ENCODE measurements around the gene NEAT1.
"Not testable (repeated sequence)": the region's sequence is repeated elsewhere in the genome, so short reads cannot be mapped to it uniquely, and the experiment has no call there.

The NEAT1 gene

GRCh38 chr11:65404638-65405339 is 17.8 kb upstream of the NEAT1 start:
- Mint-ChIP-seq H3K27ac (peak overlapping the region; percentile 90), H3K4me3 (no peak overlapping the region), H3K27me3 (no peaks in the 10 kb centered on the region), H3K36me3 (ENCODE audit: low read depth) (peaks cover 96% of the 10 kb centered on the region), H3K4me1 (ENCODE audit: low read depth) (peaks cover 45% of the 10 kb centered on the region), H3K9me3 (no peaks in the 10 kb centered on the region)
- intact Hi-C loops (cut with micrococcal nuclease), result no loop called here

- intact Hi-C loops (cut with micrococcal nuclease), result loop anchor here (10.0 kb wide), 1 partner anchor 46 kb away; no protein-coding TSS in a partner anchor
Measured at GRCh38 chr11:65410936-65411680, 11.5 kb upstream of the NEAT1 start.

GRCh38 chr11:65411681-65412070 is 10.9 kb upstream of the NEAT1 start:
- Mint-ChIP-seq H3K4me1 (ENCODE audit: low read depth) (peaks cover 17% of the 10 kb centered on the region), H3K4me3 (no peak overlapping the region)

More at GRCh38 chr11:65410936-65411680, 11.5 kb upstream of the NEAT1 start:
- Mint-ChIP-seq H3K27ac (no peak overlapping the region), H3K27me3 (no peaks in the 10 kb centered on the region), H3K9me3 (no peaks in the 10 kb centered on the region), H3K4me3 (no peak overlapping the region), H3K36me3 (ENCODE audit: low read depth) (peaks cover 87% of the 10 kb centered on the region), H3K4me1 (ENCODE audit: low read depth) (peaks cover 12% of the 10 kb centered on the region)

GRCh38 chr11:65412271-65413076 is 10.1 kb upstream of the NEAT1 start:
- Mint-ChIP-seq H3K4me3 (no peak overlapping the region), H3K9me3 (no peaks in the 10 kb centered on the region), H3K4me1 (ENCODE audit: low read depth) (peaks cover 25% of the 10 kb centered on the region), H3K27ac (no peak overlapping the region), H3K27me3 (no peaks in the 10 kb centered on the region), H3K36me3 (ENCODE audit: low read depth) (peaks cover 74% of the 10 kb centered on the region)
- intact Hi-C loops (cut with micrococcal nuclease), result loop anchor here (10.0 kb wide), 1 partner anchor 48 kb away; no protein-coding TSS in a partner anchor

More at GRCh38 chr11:65411681-65412070, 10.9 kb upstream of the NEAT1 start:
- Mint-ChIP-seq H3K9me3 (no peaks in the 10 kb centered on the region), H3K27ac (no peak overlapping the region), H3K36me3 (ENCODE audit: low read depth) (peaks cover 81% of the 10 kb centered on the region), H3K27me3 (no peaks in the 10 kb centered on the region)
- intact Hi-C loops (cut with micrococcal nuclease), result loop anchor here (10.0 kb wide), 1 partner anchor 47 kb away; no protein-coding TSS in a partner anchor

- Mint-ChIP-seq H3K36me3 (ENCODE audit: low read depth) (peaks cover 72% of the 10 kb centered on the region), H3K4me1 (ENCODE audit: low read depth) (peaks cover 32% of the 10 kb centered on the region)
- H3K27ac Mint-ChIP-seq, H3K4me3 Mint-ChIP-seq, H3K9me3 Mint-ChIP-seq, H3K27me3 Mint-ChIP-seq: not testable (repeated sequence)
- intact Hi-C loops (cut with micrococcal nuclease), result loop anchor here (10.0 kb wide), 1 partner anchor 48 kb away; no protein-coding TSS in a partner anchor
Measured at GRCh38 chr11:65413077-65413664, 9.4 kb upstream of the NEAT1 start.

GRCh38 chr11:65414776-65415498 is 7.7 kb upstream of the NEAT1 start:
- H3K27ac Mint-ChIP-seq, result peak overlapping the region; percentile 35
- H3K27me3 Mint-ChIP-seq, result no peaks in the 10 kb centered on the region
- peaks cover 54% of the 10 kb centered on the region for H3K36me3 Mint-ChIP-seq (ENCODE audit: low read depth)
- intact Hi-C loops (cut with micrococcal nuclease), result loop anchor here (5.0 to 10.0 kb wide), 2 partner anchors 33 to 50 kb away; partner anchors contain the start of gene SLC25A45
- no peak overlapping the region for H3K4me3 Mint-ChIP-seq
- H3K9me3 Mint-ChIP-seq, result no peaks in the 10 kb centered on the region
- peaks cover 46% of the 10 kb centered on the region for H3K4me1 Mint-ChIP-seq (ENCODE audit: low read depth)

GRCh38 chr11:65415499-65416340 is 6.9 kb upstream of the NEAT1 start:
- Mint-ChIP-seq H3K27ac (peak overlapping the region; percentile 100), H3K27me3 (no peaks in the 10 kb centered on the region), H3K36me3 (ENCODE audit: low read depth) (peaks cover 46% of the 10 kb centered on the region), H3K9me3 (no peaks in the 10 kb centered on the region), H3K4me3 (peak overlapping the region; percentile 78), H3K4me1 (ENCODE audit: low read depth) (peaks cover 49% of the 10 kb centered on the region)
- intact Hi-C loops (cut with micrococcal nuclease), result loop anchor here (2.0 to 10.0 kb wide), 3 partner anchors 15 to 51 kb away; partner anchors contain the start of gene SLC25A45

- Mint-ChIP-seq H3K27me3 (no peaks in the 10 kb centered on the region), H3K27ac (peak overlapping the region; percentile 100), H3K36me3 (ENCODE audit: low read depth) (peaks cover 41% of the 10 kb centered on the region), H3K4me3 (peak overlapping the region; percentile 78), H3K9me3 (no peaks in the 10 kb centered on the region), H3K4me1 (ENCODE audit: low read depth) (peaks cover 51% of the 10 kb centered on the region)
- intact Hi-C loops (cut with micrococcal nuclease), result loop anchor here (2.0 to 10.0 kb wide), 3 partner anchors 14 to 52 kb away; partner anchors contain the start of gene SLC25A45
Measured at GRCh38 chr11:65416341-65416824, 6.2 kb upstream of the NEAT1 start.

- intact Hi-C loops (cut with micrococcal nuclease), result loop anchor here (1.0 to 10.0 kb wide), 4 partner anchors 8 to 52 kb away; partner anchors contain the start of gene SLC25A45
- Mint-ChIP-seq H3K4me3 (peak overlapping the region; percentile 78), H3K27ac (peak overlapping the region; percentile 100), H3K36me3 (ENCODE audit: low read depth) (peaks cover 41% of the 10 kb centered on the region), H3K4me1 (ENCODE audit: low read depth) (peaks cover 58% of the 10 kb centered on the region), H3K27me3 (no peaks in the 10 kb centered on the region), H3K9me3 (no peaks in the 10 kb centered on the region)
Measured at GRCh38 chr11:65416841-65417701, 5.5 kb upstream of the NEAT1 start.

- Mint-ChIP-seq H3K36me3 (ENCODE audit: low read depth) (peaks cover 41% of the 10 kb centered on the region), H3K27me3 (no peaks in the 10 kb centered on the region), H3K4me3 (peak overlapping the region; percentile 78), H3K4me1 (ENCODE audit: low read depth) (peaks cover 64% of the 10 kb centered on the region), H3K27ac (peak overlapping the region; percentile 100), H3K9me3 (no peaks in the 10 kb centered on the region)
- intact Hi-C loops (cut with micrococcal nuclease), result loop anchor here (1.0 to 10.0 kb wide), 5 partner anchors 7 to 79 kb away; partner anchors contain the start of gene SLC25A45
Measured at GRCh38 chr11:65417702-65418430, 4.7 kb upstream of the NEAT1 start.

- Mint-ChIP-seq H3K4me3 (peak overlapping the region; percentile 78), H3K27ac (peak overlapping the region; percentile 100), H3K27me3 (no peaks in the 10 kb centered on the region), H3K4me1 (ENCODE audit: low read depth) (peaks cover 67% of the 10 kb centered on the region), H3K36me3 (ENCODE audit: low read depth) (peaks cover 41% of the 10 kb centered on the region), H3K9me3 (no peaks in the 10 kb centered on the region)
- intact Hi-C loops (cut with micrococcal nuclease), result loop anchor here (2.0 to 10.0 kb wide), 3 partner anchors 36 to 78 kb away; partner anchors contain the start of gene SLC25A45
Measured at GRCh38 chr11:65418431-65418680, 4.2 kb upstream of the NEAT1 start.

Data from dendritic cell treated with granulocyte-macrophage colony-stimulating factor and Interleukin-4, amounts not matched to agents 40 ng/mL and 50 ng/mL, for 4 days (primary cell).